Stimulated activated naive B cell treated with anti-CD40 and anti-IgM and Interleukin-4, amounts not matched to agents 10 μg/mL and 1 μg/mL and 100 μg/mL, for 72 hours (primary cell): Measurements from ENCODE around the gene ZNF831.

Experiments
- ATAC-seq, 2 donors: fragments of 150-1000 bp; cut with Tn5 transposase; replicated peaks; 2 replicates each; pipeline ENCODE4 v1.10.0; 2021; ENCODE audit warnings: moderate library complexity in 1 of 2
- DNase-seq: peaks from one replicate; pipeline ENCODE4 v3.0.0; 2021
- H3K27ac Mint-ChIP-seq: one replicate; pipeline ENCODE4 v1.8.0; 2022; ENCODE audit warnings: mild to moderate bottlenecking, mixed read lengths
- H3K27me3 Mint-ChIP-seq, 2 donors: one replicate each; pipeline ENCODE4 v1.8.0; 2022; ENCODE audit warnings: mixed read lengths in 2 of 2
- H3K36me3 Mint-ChIP-seq, 2 donors: one replicate each; pipeline ENCODE4 v1.8.0; 2022; ENCODE audit warnings: mixed read lengths in 2 of 2, mild to moderate bottlenecking in 1 of 2
- H3K4me1 Mint-ChIP-seq, 2 donors: one replicate each; pipeline ENCODE4 v1.8.0; 2022; ENCODE audit warnings: mixed read lengths in 2 of 2, mild to moderate bottlenecking in 1 of 2
- H3K4me3 Mint-ChIP-seq, 2 donors: one replicate each; pipeline ENCODE4 v1.8.0; 2022; ENCODE audit warnings: mild to moderate bottlenecking in 2 of 2, mixed read lengths in 2 of 2, moderate library complexity in 1 of 2
- H3K9me3 Mint-ChIP-seq, 2 donors: one replicate each; pipeline ENCODE4 v1.8.0; 2022; ENCODE audit warnings: mixed read lengths in 2 of 2, mild to moderate bottlenecking in 1 of 2

The ZNF831 gene

DNA sequence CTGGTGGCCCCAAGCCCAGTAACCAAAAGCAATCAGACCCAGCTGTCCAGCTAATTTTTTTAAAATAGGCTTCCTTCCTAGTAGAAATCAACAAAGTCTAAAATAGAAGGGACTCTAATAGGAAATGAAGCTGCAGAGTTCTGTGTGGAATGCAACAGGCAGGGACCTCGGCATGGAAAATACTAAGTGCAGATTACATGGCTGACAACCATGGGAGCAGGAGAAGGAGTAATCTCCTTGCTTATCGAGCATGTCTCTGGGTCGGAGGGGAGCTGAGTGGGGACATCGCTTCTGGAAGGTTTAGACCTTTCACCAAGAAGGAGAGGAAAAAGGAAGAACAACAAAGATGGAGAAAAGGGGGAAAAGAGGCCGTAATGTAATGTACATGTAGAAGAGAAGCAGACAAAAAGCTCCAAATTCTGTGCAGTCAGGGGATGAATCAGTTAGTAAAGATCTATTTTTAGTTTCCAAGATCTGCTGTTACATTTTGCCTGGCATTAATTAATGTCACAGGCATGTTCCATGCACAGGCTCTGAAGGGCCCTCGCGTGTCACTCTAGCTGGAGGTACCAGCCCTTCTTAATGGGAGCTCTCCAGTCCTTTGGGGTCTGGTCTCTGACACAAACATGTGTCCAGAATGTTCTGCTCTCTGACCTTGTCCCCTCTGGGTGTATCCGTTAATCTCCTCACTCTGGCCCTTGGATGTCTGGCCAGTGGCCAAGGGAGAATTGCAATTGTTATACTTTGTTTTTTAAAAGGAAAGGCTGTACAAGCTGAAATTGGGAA, 16.6 kb upstream of the ZNF831 start:
- Mint-ChIP-seq H3K36me3 (peaks cover 0 to 3% of the 10 kb centered on the region in 2 donors), H3K4me3 (peak overlapping the region in 1 of 2 donors; percentile 32), H3K9me3 (peaks cover 0 to under 1% of the 10 kb centered on the region in 2 donors), H3K27me3 (no peaks in the 10 kb centered on the region), H3K27ac (no peak overlapping the region), H3K4me1 (peaks cover 49 to 62% of the 10 kb centered on the region in 2 donors)
- no peak for DNase-seq
- no peak for ATAC-seq

DNA sequence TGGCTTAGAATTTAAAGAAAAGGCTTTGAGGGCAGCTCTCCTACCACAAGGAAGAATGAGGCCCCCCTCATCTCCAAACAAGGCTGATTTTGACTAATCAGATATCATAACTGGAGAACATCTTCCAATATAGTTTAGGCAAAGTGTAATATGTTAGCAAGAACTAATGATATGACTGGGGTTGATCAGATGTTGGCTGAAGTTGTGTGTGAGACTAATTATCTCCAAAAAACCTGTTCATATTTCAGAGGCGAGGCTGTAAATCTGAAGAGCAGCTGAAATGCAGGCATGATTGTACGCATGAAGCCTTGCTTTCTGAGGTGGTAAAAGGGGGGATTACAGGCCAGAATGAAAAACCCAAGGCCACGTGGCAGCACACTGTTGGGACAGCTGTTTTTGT, 16.0 kb upstream of the ZNF831 start:
- no peaks in the 10 kb centered on the region for H3K27me3 Mint-ChIP-seq
- peak overlapping the region; percentile 42 for H3K27ac Mint-ChIP-seq
- H3K4me1 Mint-ChIP-seq, result peaks cover 52 to 69% of the 10 kb centered on the region in 2 donors
- DNase-seq, result no peak
- no peak overlapping the region for H3K4me3 Mint-ChIP-seq
- peaks cover 0 to 2% of the 10 kb centered on the region in 2 donors for H3K36me3 Mint-ChIP-seq
- H3K9me3 Mint-ChIP-seq, result no peaks in the 10 kb centered on the region
- no peak for ATAC-seq

DNA sequence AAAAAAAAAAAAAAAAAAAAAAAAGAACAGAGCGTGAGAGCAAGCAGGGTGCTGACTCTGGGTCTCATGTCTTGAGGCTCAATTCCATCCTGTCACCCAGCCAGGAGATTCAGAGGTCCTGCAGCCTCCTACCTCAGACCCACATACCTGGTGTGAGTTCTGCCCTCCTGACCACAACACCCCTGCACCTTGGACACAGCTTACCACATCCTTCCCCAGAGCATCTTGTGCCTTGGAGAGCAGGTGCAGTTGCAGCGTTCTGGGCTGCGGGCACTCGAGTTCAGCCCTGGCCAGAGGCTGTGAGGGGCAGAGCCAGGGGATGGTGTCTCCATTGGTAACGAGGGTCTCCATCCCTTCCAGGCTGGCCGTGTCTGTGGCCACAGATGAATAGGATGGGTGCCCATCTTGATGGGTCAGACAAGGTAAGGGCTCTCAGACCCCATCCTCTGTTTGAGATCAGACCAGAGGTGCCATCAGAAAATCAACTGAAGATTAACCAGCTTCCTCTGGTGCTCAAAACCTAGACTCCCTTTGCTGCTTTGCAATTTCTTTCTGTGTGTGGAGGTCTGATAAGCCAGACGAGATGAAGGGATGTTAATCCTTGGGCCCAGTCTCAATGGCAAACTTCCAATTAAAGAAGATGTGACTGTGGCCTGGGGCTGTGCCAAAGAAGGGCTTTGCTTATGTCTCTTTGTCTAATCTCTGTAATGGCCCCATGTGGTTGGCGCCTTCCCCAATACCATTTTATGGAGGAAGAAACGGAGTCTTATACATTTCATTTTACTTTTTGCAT, 14.7 kb upstream of the ZNF831 start:
- peaks cover 54 to 81% of the 10 kb centered on the region in 2 donors for H3K4me1 Mint-ChIP-seq
- no peak overlapping the region for H3K4me3 Mint-ChIP-seq

DNA sequence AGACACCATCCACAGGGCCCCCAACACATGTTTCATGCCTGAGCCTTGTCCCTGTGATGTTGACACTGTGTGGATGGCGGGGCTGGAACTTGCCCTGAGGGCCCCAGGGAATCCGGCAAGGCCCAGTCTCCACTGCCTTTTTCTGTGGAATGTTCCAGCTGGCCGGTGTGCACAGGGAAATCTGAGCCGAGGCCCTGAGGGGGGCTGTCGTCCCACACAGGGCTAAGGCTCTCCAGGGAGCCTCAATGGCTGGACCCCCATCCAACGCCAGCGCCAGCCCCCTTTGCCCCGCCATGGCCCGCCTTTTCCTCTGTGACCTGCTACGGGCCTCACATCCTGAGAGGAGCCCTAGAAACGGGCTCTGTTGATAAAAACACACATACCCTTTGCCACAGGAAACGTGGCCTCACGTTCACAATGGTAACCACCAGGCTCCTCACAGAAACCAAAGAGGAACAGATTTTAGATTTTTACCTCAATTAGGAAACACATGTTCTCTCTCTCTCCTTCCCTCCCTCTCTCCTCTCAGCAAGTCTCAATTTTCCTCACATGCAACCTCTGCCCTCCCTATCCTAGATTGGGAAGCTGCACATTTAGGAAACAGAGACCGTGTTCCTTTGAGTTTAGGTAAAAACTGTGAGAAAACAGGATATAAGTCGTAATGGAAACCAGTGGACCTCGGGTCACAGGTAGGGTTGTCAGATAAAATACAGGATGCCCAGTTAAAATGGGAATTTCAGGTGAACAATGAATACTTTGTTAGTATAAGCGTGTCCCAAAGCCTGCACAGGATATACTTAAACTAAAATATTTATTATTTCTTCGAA, 13.7 kb upstream of the ZNF831 start:
- peak overlapping the region; percentile 52 to 58 for H3K4me3 Mint-ChIP-seq
- H3K36me3 Mint-ChIP-seq, result peaks cover 0 to 2% of the 10 kb centered on the region in 2 donors
- ATAC-seq (peak; percentile 85 to 88), DNase-seq (peak; percentile 42)
- peak overlapping the region; percentile 94 for H3K27ac Mint-ChIP-seq
- peaks cover 51 to 71% of the 10 kb centered on the region in 2 donors for H3K4me1 Mint-ChIP-seq
- no peaks in the 10 kb centered on the region for H3K9me3 Mint-ChIP-seq
- no peaks in the 10 kb centered on the region for H3K27me3 Mint-ChIP-seq

More for the DNA sequence above, 14.7 kb upstream of the ZNF831 start:
- peak overlapping the region; percentile 65 for H3K27ac Mint-ChIP-seq
- no peaks in the 10 kb centered on the region for H3K9me3 Mint-ChIP-seq
- H3K36me3 Mint-ChIP-seq, result peaks cover 0 to 2% of the 10 kb centered on the region in 2 donors
- H3K27me3 Mint-ChIP-seq, result no peaks in the 10 kb centered on the region
- ATAC-seq, result peak; percentile 17 to 35
- no peak for DNase-seq

DNA sequence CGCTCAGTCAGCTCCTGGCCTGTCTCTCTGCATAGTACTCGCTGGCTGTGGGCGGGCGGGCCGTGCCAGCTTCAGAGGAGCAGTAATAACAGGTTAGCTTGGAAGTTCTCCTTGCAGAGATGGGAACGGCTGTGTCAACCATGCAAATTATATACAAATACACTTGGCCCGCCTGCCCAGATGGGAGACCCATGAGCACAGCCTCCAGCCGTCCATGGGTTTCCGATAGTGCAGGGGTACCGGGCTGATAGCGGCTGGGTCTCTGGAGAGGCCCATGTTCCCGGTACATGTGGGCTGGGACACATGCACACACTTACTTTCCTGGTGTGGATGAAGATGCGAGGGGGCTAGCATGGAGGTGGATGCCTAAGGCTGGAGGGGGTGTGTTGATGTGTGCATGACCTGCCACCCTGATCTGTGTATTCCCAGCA, 12.8 kb upstream of the ZNF831 start:
- H3K9me3 Mint-ChIP-seq, result no peaks in the 10 kb centered on the region
- no peak for ATAC-seq
- H3K27me3 Mint-ChIP-seq, result no peaks in the 10 kb centered on the region
- H3K27ac Mint-ChIP-seq, result no peak overlapping the region
- peaks cover 0 to 2% of the 10 kb centered on the region in 2 donors for H3K36me3 Mint-ChIP-seq
- H3K4me3 Mint-ChIP-seq, result no peak overlapping the region
- DNase-seq, result no peak
- H3K4me1 Mint-ChIP-seq, result peaks cover 45 to 62% of the 10 kb centered on the region in 2 donors

DNA sequence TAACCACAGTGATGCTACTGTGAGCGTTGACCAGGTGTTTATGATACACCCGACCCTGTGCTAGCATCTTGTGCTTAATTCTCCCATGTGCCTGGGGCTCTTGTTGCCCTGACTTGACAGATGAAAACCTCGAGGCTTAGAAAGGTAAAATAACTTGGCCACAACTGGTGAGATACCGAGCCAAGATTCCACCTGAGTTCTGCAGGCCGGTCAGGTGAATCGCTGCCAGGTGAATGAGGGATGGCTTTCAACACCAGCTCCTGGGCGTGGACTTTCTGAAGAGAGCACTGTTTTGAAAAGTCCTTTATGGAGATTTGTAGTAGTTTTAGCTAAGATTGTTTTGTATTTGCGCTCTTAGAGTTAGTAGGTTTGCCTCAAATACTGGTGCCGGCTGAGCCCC, 12.2 kb upstream of the ZNF831 start:
- no peak overlapping the region for H3K4me3 Mint-ChIP-seq
- H3K27ac Mint-ChIP-seq, result no peak overlapping the region
- no peak for DNase-seq
- H3K36me3 Mint-ChIP-seq, result peaks cover 0 to 2% of the 10 kb centered on the region in 2 donors
- ATAC-seq, result no peak
- no peaks in the 10 kb centered on the region for H3K9me3 Mint-ChIP-seq
- H3K4me1 Mint-ChIP-seq, result peaks cover 39 to 56% of the 10 kb centered on the region in 2 donors
- no peaks in the 10 kb centered on the region for H3K27me3 Mint-ChIP-seq

DNA sequence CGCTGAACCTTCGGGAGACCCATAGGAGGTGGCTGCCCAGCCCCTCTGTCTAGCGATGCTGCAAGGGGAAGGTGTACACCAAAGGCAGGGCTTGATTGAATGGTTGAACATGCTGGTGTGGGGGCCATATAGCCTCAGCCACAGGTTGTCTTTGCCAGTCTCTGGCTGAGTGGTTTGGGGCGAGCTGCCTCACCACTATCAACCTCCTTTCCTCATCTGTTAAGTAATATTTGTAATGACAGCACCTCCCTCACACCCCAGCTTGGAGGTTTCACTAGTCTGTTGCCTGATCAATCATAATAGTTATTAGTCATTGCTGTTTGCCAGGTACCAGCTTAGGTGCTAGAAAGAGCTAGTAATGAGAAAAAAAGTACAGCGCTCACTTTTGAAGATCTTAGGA, 11.8 kb upstream of the ZNF831 start:
- Mint-ChIP-seq H3K4me3 (no peak overlapping the region), H3K27ac (peak overlapping the region; percentile 56), H3K27me3 (no peaks in the 10 kb centered on the region), H3K36me3 (peaks cover 0 to 2% of the 10 kb centered on the region in 2 donors), H3K9me3 (no peaks in the 10 kb centered on the region), H3K4me1 (peaks cover 35 to 52% of the 10 kb centered on the region in 2 donors)
- ATAC-seq (no peak), DNase-seq (no peak)

DNA sequence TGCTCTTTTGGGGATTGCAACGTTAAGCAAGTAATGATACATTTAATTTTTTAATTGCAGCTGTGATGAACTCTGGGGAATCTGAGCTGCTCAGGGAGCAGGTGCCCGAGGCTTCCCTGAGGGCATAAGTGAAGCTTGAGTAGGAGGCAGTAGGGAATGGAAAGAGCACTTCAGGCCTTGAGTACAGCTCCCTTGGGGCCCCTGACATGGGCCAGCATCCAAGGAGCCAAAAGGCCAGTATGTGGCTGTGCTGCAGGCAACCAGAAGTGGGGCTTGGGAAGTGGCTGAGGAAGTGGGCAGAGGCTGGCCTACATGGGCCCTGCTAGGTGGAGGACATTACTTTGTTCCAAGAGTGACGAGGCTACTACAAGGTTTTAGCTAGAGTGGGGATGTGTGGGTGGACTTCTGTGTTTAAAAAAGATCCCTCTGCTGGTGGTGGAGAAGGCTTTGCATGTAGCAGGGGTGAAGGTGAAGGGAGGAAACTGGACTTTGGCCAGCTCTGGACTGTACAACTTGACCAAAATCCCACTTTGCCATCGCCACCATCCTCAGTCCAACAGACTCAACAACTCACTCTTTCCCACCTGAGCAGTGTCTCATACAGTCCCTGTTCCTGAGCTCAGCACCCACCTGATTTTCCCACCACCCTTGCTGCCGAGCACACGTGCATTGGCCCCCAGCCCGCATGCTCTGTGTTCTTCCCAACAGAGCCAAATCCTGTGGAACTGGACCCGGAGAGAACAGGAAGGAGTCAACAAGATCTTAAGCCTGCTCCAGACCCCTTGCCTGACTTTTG, 10.9 kb upstream of the ZNF831 start:
- Mint-ChIP-seq H3K27ac (peak overlapping the region; percentile 83), H3K4me3 (no peak overlapping the region), H3K9me3 (no peaks in the 10 kb centered on the region), H3K36me3 (peaks cover 0 to 2% of the 10 kb centered on the region in 2 donors), H3K27me3 (no peaks in the 10 kb centered on the region), H3K4me1 (peaks cover 33 to 44% of the 10 kb centered on the region in 2 donors)
- DNase-seq, result no peak
- ATAC-seq, result no peak

DNA sequence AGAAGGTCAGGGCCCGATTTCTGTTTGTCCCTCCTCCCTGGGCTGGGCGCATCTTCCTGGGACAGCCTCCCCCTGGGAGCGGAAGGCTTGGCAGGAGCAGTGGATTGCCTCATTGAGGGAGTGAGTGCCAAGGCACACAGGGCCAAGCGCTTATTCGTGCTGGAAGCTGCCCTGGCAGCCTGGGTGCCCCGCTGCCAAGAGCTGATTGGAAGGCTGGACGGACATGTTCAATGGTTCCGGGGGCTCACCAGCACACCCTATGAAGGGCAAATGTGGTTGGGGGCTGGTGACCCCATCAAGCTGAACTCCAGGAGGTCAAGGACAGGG, 10.3 kb upstream of the ZNF831 start:
- Mint-ChIP-seq H3K9me3 (no peaks in the 10 kb centered on the region), H3K27me3 (no peaks in the 10 kb centered on the region), H3K27ac (no peak overlapping the region), H3K36me3 (peaks cover 0 to 2% of the 10 kb centered on the region in 2 donors), H3K4me3 (no peak overlapping the region), H3K4me1 (peaks cover 30 to 39% of the 10 kb centered on the region in 2 donors)
- no peak for ATAC-seq
- DNase-seq, result no peak

DNA sequence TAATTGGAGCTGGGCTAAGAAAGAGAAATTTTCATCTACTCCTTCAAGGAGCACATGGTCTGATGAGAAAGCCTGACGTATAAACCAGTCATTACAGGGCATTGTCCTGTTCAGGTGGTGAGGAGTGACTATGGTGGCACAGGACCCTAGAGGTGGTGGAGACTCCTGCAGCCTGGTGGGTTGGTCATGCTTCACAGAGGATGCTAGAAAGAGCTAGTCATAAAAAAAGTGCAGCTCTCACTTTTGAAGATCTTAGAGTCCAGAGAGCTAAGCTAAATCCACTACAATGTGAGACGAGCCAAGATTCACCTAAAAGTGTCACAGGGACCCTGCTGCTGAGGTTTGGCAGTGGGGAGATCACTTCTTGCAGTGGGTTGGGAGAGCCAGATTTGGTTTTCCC, 9.8 kb upstream of the ZNF831 start:
- Mint-ChIP-seq H3K9me3 (no peaks in the 10 kb centered on the region), H3K27ac (no peak overlapping the region), H3K36me3 (peaks cover 0 to 2% of the 10 kb centered on the region in 2 donors), H3K27me3 (no peaks in the 10 kb centered on the region), H3K4me3 (no peak overlapping the region), H3K4me1 (peaks cover 29 to 35% of the 10 kb centered on the region in 2 donors)
- peak in 1 of 2 donors; percentile 55 for ATAC-seq
- no peak for DNase-seq

DNA sequence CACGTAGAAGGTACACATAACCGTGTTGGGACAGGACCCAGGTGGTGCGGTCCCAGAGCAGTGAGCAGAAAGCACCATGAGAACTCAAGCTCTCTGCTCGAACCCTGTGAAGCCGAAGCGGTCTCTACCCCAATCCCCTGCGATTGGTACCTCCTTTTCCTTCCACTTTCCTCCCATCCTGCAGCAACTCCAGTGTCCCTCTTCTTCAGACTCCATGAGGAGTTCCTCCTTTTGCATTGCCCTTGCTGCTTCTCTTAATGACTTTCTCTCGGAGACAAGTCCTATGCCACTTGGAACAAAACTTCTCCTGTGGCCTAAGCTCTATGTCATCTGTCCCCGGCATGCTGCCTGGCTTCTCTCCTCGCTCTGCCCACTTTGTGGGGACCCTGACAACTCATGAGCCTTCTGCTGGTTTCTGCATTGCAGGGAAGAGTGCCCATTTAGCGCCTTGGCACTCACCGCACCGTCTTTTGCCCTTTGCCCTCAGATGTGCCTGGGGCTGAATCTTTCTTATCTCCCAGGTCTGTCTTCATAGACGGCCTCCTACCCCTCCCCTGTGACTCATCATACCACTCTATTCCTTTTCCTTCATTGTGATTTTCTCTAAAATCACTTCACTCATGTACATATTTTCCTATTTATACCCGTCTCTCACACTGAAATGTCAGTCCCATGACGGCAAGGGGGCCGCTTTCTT, 9.2 kb upstream of the ZNF831 start:
- Mint-ChIP-seq H3K36me3 (peaks cover 0 to 2% of the 10 kb centered on the region in 2 donors), H3K27me3 (no peaks in the 10 kb centered on the region), H3K9me3 (no peaks in the 10 kb centered on the region), H3K4me1 (peaks cover 31 to 34% of the 10 kb centered on the region in 2 donors), H3K4me3 (no peak overlapping the region), H3K27ac (no peak overlapping the region)
- ATAC-seq, result no peak
- DNase-seq, result no peak

DNA sequence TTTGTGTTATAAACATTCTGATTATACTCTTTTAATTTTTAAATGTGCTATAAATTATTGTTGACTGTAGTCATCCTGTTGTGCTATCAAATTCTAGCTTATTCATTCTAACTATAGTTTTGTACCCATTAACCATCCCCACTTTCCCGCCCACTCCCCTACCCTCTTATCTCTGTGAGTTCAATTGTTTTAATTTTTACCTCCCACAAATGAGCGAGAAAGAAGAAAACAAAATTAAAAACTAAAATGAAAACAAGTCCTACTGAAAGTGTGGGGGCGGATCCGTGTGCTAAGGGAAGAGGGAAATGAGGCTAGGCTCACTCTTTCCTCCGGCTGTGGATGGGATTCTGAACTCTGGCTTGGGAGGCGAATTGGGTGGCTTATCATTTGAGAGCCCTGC, 6.6 kb upstream of the ZNF831 start:
- peaks cover 35 to 49% of the 10 kb centered on the region in 2 donors for H3K4me1 Mint-ChIP-seq
- H3K9me3 Mint-ChIP-seq, result no peaks in the 10 kb centered on the region
- ATAC-seq, result no peak
- no peak for DNase-seq
- H3K27me3 Mint-ChIP-seq, result no peaks in the 10 kb centered on the region
- peak overlapping the region; percentile 63 for H3K27ac Mint-ChIP-seq
- H3K36me3 Mint-ChIP-seq, result peaks cover 2 to 5% of the 10 kb centered on the region in 2 donors
- H3K4me3 Mint-ChIP-seq, result no peak overlapping the region

DNA sequence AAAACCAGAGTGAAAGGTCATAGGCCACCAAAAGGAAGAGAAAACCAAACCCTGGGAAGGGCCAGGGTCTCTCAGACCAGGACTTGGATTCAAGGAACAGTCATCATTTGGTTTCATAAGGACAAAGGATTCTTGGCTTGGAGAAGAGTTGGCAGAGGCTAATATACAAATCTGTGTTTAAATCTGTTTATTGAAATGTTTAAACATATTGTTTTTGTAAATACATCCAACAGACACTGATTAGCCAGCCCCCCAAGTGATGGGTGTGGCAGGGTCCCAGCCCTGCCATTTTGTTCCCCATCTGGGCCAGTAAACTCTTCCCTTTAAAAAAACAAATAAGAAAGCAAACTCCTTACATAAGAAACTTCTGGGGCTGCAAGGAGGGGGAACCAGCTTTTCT, 6.1 kb upstream of the ZNF831 start:
- DNase-seq (no peak), ATAC-seq (no peak)
- peaks cover 35 to 49% of the 10 kb centered on the region in 2 donors for H3K4me1 Mint-ChIP-seq
- no peak overlapping the region for H3K27ac Mint-ChIP-seq
- H3K36me3 Mint-ChIP-seq, result peaks cover 2 to 5% of the 10 kb centered on the region in 2 donors
- no peaks in the 10 kb centered on the region for H3K9me3 Mint-ChIP-seq
- no peak overlapping the region for H3K4me3 Mint-ChIP-seq
- H3K27me3 Mint-ChIP-seq, result no peaks in the 10 kb centered on the region
